GM18861 (cell line): ENCODE data around the gene CXCL8.
"Not testable (repeated sequence)": the region's sequence is repeated elsewhere in the genome, so short reads cannot be mapped to it uniquely, and the experiment has no call there.

Experiments used
- ATAC-seq: cut with Tn5 transposase; IDR thresholded peaks from one replicate; pipeline ENCODE4 v1.9.1; 2021; ENCODE audit not compliant: unreplicated experiment

CXCL8 gene

DNA sequence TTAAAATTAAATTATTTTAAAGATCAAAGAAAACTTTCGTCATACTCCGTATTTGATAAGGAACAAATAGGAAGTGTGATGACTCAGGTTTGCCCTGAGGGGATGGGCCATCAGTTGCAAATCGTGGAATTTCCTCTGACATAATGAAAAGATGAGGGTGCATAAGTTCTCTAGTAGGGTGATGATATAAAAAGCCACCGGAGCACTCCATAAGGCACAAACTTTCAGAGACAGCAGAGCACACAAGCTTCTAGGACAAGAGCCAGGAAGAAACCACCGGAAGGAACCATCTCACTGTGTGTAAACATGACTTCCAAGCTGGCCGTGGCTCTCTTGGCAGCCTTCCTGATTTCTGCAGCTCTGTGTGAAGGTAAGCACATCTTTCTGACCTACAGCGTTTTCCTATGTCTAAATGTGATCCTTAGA lies at the start of gene CXCL8:
TSS of gene CXCL8 (plus strand) at position 217 of the 426 bp plus-strand sequence. CDS start at position 307, 90 bp downstream.
- ATAC-seq, result peak; percentile 42

DNA sequence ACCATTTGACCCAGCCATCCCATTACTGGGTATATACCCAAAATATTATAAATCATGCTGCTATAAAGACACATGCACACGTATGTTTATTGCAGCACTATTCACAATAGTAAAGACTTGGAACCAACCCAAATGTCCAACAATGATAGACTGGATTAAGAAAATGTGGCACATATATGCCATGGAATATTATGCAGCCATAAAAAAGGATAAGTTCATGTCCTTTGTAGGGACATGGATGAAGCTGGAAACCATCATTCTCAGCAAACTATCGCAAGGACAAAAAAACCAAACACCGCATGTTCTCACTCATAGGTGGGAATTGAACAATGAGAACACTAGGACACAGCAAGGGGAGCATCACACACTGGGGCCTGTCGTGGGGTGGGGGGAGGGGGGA lies 49.2 kb upstream of the CXCL8 start:
- ATAC-seq, result not testable (repeated sequence)

DNA sequence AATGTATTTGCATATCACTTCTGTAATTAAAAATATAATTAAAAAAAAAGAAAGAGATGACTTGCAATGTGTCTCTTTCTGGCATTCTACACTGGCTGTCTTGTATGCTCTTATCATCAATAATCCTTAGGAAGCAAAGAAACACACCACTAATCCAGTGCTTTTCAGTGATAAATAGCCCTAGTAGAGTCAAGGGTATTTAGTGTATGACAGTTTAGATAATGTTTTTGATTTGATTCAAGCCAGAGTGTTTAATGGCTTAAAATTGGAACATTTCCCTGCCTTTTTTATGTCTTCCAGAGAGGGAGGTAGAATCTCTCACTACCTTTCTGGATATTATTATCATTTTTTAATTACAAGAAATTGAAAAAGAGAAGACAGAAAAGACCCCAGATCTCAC lies 48.6 kb upstream of the CXCL8 start:
- no peak for ATAC-seq

DNA sequence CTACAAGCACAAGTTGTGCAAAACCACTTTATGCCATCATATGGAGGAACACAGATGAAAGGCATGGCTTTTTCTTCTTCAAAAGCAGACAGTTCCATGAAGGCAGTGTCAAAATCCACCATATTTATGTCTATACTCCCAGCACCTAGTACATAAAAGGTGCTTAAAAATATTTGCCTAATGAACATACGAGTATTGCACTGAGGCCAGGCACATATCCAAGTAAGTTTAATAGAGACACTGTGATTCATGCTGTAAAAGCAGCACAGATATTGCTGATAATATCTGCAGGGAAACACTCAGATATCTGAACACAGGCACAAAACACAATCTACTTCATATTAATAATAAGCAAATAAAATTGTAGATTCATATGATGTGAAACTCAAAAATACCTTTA lies 48.1 kb upstream of the CXCL8 start:
- no peak for ATAC-seq

DNA sequence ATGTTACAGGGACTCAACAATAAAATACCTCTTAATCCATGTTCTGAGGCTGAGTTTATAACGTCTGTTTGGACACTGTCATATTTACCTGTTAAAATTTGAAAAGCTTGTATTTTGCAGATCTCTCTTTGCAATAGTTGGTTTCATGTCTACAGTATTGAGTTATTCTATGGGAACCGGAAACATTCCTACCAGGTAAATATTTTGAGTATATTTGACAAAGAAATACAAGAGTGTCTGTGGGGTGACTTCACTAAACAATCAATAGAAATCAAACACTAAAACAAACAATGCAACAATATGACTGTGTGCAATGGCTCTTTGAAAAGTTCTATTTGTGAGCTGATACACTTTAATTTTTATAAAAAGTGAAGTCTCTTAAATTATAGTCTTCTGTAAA lies 47.7 kb upstream of the CXCL8 start:
- no peak for ATAC-seq

DNA sequence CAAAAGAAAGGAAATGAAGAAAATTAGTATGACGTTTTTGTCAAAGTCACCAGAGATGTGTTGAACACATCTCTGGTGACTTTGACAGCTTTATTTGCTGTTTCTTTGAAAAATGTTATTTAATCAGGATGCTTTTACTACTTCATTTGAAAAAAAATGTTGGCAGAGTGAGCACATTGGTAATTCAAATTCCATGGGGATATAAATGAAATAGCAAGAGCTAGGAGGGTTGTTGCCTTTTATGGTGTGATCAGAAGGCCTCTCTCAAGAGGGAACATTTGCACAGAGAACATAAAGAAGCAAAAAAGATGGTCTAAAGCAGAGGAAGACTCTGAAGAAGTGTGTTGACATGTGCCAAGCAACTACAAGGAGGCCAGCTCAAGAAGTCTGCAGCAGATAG lies 46.6 kb upstream of the CXCL8 start:
- ATAC-seq, result no peak

DNA sequence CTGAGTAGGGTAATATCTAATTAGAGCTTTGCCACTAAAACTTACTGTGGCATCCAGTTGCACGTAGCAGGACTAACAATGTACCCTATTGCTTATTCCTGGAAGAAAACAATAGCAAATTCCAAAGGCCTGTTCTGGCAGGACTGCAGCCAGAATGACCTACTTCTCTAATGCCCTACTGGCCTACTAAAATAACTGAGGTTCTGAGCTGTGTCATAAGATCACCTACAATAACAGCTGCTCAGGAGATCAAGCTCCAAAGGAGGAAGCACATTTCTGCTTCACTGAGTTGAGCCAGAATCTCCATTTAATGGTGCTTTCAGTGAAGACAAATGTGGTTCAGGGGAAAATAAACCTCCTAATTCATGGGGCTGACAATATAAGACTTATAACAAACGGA lies 42.2 kb upstream of the CXCL8 start:
- peak; percentile 51 for ATAC-seq

DNA sequence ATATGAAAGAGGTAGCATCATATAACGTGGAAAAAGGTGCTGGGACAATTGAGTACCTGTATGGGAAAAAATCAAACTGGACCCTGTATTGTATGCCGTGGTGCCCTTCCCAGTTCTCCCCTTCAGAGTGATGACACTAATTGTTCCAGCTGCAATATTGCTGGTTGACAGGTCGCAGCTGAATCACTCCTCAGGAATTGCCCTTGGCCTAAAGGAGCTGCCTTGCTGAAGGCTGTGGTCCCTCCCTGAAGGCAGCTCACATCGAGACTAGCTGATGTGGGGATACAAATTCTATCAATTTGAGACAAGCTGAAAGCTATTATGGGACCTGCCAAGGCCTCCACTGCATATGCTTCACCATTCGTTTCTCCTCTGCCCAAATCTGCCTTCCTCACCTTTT lies 39.3 kb upstream of the CXCL8 start:
- ATAC-seq, result no peak

DNA sequence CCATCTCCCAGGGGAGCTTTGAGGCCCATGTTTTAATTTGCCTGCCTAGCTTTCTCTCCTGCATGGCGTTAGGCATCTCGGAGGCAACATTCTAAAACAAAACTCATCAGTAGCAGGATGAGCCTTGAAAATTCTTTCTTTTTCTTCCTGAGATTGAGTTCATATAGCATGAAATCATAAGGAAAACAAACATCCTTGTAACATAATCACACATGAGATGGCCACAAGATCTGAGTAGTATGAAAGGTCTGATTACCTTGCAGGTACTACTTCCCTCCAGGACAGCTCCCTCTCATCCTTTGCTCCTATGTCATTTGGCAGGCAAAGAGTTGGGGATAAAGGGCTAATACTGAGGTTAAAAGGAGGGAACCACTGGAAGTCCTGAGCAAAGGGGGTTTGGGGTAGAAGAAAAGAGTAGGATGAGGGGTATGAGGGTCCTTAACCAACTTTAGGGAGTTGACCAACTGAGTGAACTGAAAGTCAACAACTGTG lies 37.5 kb upstream of the CXCL8 start:
- no peak for ATAC-seq

DNA sequence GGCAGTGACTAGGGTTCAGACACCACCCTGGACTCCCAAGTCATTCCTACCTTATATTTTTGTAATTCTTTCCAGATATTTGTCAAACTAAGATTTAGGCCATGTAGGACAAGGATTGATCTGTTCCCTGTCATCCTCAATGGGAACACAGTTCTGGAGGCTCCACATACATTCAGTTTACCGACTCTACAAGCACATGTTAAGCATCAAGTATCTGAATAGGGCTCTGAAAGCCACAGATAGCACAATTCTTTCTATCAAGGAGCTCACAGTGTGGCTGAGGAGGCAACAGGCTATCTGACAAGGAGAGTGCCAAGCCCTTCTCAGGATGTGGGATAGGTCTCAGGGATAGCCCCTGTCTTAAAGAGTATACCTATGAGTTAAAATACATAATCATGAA lies 37.0 kb upstream of the CXCL8 start:
- ATAC-seq, result no peak

DNA sequence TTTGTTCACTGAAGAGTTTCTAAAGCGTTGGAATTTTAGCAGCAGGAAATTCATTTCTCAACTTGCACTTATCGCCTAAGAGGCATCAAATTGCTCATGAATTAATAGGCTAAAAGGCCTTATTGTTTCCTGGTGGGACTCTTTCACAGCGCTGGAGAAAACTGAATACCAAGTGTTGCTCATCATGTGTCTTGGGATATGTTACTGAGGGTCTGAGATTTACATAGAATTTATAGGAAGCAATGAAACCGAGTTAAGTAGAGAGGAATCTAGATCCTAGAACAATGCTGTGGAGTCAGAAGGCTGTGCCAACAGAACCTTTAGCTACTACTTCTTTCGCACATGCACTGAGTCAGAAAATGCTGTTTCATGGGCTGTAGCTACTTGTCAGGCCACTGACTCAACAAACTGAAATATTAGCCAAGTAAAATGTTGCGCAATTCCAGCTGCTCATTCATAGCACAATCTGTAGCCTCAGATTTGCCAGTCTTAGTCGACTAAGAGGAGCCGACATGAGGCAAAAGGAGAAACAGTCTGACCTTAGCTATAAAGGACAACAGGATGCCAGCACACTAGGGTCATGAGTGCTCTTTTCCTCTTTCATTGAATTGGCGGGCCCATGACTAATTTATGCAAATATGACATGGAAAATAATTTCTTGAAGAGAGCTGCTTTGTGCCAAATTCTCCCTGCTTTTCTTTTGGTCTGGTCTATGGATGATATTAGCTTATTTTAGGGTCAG lies 35.9 kb upstream of the CXCL8 start:
- peak; percentile 85 for ATAC-seq

DNA sequence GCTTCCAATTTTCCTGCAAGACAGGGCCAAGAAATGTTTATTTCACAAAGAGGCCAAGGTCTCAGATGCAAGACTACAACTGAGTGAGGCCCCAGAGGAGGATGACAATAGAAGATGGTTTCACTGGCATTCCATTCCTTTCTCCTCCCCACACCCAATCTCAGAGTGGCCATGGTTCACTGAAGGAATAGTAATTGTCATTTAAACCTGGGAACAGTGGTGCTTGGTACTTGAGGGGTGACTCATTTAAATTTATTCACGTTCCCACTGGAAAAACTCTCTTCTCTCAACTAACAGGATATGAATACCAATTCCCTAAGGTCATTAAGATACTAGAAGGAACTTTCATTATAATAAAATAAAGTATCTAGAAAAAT lies 35.3 kb upstream of the CXCL8 start:
- no peak for ATAC-seq

DNA sequence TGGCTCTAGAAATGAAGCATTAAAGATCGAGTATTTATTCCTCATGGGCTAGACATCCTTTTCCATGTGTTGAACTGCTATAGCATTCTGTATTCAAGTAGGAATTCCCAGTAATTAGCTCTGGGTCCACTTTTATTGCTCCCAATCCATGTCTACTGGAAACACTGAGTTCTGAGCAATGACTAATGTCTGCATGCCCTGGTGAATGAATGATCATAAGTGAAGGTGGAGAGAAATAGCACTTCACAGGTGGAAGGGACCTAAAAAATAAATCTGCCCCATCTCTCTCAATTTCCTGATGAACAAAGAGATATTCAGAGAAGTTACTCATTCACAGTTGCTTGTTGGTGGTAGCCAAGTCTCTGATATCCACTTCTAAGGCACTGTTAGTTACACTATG lies 34.6 kb upstream of the CXCL8 start:
- no peak for ATAC-seq

DNA sequence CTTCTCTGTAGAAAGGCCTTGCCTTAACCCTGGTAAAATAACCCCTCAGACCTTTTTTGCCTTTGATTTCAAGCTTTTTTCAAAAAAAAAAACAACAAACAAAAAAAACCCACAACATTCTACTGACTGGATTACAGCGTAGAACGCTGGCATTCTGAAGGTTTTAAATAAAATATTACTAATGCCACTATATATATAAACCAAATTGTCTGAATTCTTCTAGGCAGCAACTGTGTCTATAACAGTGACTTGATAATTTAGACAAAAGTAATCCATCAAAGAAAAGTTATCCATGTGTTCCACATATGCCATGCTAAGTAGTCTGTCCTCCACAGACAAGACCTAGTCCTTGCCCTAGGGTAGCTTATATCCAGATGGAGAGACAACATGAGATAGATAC lies 33.6 kb upstream of the CXCL8 start:
- no peak for ATAC-seq

DNA sequence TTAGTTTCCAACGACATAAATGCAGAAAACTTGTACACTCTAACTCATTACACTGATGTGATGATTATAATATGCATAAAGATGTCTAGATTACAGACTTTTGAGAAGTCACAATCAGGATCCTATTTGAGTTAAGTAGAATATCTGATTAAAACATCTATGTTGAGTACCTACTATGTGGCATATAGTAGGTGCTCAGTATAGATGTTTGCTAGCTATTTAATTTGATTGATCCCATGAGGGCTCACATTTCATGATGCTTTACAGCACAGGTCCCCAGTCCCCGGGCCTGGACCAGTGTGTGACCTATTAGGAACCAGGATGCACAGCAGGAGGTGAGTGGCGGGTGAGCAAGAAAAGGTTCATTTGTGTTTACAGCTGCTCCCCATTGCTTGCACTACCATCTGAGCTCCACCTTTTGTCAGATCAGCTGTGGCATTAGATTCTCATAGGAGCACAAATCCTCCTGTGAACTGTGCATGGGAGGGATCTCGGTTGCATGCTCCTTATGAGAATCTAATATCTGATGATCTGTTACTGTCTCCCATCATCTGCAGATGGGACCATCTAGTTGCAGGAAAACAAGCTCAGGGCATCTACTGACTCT lies 33.0 kb upstream of the CXCL8 start:
- no peak for ATAC-seq

DNA sequence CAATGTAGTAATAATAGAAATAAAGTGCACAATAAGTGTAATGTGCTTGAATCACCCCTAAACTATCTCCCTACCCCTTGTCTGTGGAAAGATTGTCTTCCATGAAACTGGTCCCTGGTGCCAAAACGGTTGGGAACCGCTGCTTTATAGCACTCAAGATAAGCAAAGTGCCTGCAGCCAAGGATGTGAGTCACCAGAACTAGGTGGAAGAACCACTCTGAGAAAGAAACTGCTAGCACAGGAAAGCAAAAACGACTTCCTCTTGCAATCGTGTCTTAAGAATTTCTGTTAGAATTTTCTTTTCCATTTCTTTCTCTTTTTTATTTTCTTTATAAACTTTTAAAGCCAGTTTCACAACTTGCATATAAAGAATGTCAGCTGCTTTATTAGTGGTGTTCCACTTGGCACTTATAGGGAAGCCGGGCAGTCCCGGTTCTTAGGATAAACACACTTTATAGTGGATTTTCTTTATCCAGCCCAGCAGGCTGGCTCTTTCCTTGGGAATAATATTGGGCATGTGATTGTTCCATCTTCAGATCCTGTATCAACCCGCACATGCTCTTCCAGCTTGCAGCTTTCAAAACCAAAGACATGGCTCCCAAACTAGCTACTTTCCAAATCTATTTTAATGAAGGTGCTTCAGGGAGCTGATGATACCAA lies 32.3 kb upstream of the CXCL8 start:
- no peak for ATAC-seq

DNA sequence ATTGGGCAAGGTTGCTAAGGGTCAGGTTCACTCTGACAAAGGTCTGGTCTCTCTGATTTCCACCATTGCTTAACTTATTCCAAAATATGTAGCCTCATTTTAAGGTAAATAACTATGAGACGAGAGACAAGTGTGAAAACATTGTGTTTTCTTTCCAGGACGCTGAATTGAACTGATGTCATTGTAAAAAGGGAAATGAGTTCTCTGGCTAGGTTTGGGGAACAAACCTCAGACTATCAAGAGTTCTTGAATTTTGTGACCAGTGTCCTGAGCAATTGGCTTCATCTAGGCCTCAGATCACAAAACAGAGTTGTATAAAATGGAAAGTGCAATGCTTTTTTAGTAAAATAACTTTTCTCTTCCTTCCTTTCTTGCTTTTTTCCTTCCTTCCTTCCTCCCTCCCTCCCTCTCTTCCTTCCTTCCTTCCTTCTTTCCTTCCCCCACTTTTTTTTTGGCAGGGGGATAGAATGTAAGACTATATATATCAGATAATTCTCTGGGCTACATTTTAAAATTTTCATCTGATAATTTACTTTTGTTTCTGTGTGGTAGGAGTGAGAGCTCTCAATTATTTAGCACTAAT lies 30.8 kb upstream of the CXCL8 start:
- ATAC-seq, result no peak

DNA sequence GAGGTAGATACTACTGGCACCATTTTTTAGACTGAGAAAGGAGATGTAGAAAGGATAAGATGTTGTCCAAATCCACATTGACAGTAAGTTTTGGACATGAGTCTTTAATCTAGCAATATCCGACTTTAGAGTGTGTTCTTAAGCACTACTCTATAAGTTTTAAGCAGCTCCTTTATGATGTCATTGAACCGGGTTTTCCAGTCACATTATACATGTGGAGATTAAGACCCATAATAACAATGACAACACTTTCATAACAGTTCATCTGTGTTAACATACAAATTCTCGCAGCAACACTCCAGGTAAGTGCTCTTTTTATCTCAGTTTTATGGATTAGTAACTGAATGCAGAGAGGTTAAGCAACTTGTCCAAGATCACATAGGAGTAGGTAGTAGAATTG lies 30.3 kb upstream of the CXCL8 start:
- no peak for ATAC-seq

DNA sequence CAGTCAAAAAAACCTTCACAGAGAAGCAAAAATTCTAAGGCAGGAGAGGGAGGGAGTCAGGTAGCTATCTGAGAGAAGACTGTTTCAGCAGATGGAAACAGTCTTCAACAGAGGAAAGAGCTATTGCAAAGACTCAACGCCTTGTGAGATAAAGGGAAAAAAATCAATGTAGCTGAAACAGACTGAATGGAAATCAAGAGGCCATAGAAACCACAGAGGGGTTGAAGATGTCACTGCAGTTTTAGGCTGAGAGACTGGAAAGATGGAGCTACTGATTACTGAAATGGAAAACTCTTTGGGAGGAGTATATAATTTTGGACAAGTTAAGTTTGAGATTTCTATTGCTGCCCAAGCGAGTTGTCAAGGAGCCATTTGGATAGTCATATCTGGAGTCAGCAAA lies 28.4 kb upstream of the CXCL8 start:
- ATAC-seq, result no peak

DNA sequence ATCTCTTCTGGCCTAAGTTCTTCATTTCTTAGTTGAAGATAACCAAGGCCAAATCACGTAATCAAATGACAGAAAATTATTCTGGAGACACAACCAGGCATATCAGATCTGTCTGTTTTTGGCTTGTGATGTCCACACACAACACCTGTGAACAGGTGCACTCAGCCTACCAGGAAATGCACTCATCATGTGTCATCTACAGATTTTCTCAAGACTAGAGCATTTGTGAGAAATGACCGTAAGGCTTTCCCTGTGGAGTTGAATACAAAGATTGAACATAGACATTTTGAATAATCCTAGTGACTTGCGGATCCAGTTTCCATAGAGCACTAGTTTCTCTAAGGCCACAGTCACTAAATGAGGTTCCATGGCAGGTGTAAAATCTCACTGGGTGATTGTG lies 26.7 kb upstream of the CXCL8 start:
- no peak for ATAC-seq

DNA sequence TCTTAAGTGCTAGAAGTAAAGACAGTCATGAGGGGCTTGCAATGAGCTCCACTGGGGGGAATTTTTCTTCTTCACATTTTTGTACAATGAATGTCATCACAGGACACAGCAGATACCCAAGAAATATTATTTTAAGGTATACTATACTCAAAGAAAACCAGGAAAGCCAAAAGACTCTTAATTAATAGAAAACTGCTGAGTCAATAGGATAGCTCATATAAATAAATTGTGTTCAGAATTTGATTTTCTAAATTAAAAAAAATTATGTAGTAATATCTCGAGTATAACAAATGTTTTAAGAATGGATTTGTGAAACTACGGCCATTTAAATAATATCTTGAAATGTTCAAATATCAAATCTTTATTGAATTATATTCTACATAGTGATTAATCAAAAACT lies 25.7 kb upstream of the CXCL8 start:
- ATAC-seq, result no peak

DNA sequence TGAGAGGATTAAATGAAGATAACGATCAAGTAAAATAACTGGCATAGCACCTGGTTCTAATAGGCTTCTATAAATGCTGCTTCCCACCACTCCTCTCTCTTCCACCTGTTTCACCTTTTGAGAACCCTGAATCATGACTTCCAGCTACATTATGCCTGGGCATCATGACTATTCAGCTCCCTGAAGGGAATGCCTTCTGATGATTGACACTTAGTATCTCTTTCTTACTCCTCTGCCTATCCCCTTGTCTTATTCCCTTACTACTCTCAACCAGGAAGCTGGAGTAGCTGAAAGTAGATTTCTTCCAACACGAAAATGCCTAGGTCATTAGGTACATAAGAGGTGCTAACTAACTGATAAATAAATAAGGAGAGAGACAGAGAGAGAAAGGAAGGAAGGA lies 24.7 kb upstream of the CXCL8 start:
- ATAC-seq, result no peak
